GM18951 (cell line): Measurements from ENCODE around the gene TIMM23.
"Not testable (repeated sequence)": the region's sequence is repeated elsewhere in the genome, so short reads cannot be mapped to it uniquely, and the experiment has no call there.

Source experiments
- POLR2A ChIP-seq: IDR thresholded peaks from 4 replicates; pipeline ENCODE4 v1.6.1; 2011; ENCODE audit warnings: mild to moderate bottlenecking; ENCODE audit not compliant: insufficient read length, insufficient read depth; ENCODE audit errors: extremely low read depth
- in situ Hi-C: fragments of 300-500 bp; cut with MboI; formaldehyde crosslinking; loops from one replicate; pipeline ENCODE4 v1.12.0; 2022; ENCODE audit warnings: low sequenced_read_pairs, mixed read lengths, inconsistent platforms; ENCODE audit not compliant: unreplicated experiment

The TIMM23 gene

DNA sequence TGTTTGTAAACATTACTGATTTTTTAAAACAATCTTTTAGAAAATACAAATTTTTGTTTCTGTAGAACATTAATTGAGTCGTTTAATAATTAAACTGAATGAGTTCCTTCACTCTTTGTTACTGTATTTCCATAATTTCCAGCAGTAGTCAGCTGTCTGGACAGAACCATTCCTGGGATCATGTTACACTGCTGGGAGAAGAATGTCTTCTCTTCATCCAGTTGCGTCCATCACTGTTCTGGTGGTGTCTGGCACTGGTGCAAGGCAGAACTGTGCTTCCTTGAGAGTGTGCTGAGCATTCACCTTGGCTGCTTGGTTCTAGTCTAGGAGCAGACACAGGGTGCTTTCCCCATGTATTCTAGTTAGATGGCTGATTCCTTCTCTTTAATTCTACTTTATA, 12.2 kb downstream of the TIMM23 start:
- in situ Hi-C loops, result not testable (repeated sequence)

- in situ Hi-C loops, result not testable (repeated sequence)
Measured at GRCh38 chr10:45985590-45985989, 13.3 kb downstream of the TIMM23 start.

GRCh38 chr10:45997557-45997956, 25.3 kb downstream of the TIMM23 start:
- in situ Hi-C loops, result no loop called here
- no peak for TF ChIP-seq POLR2A

DNA sequence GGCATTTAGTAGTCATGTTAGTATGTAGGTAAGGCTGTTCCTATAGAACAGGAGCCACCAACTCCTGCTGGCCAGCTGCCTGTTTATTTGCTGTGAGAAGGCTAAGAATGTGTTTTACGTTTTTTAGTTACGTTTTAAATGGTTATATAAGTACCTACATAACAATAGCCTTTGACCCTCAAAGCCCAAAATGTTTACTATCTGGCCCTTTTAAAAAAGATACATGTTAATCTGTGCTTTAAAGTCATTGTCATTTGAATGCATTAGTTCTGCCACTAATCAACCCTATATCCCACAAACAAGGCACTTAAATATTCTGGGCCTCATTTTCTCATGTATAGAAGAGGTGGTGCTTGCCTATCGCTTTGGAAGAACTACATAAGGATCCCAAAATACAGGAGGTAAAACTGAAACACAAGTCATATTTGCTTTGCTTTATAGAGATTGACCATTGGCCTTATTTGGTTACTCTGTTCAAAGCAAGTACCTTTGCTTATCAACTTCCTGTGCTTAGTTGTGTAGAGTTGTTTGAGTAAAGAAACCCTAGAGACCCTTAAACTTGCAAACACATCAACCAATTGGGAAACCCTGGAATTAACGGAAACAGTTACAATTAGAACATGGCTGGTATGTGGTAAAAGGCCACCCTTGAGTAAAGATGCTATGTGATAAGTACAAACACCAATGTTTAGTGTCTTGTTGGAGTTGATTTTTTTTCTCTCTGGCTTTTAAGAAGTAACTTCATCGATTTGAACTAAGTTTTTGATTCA, 25.9 kb downstream of the TIMM23 start:
- in situ Hi-C loops, result no loop called here
- TF ChIP-seq POLR2A, result no peak

DNA sequence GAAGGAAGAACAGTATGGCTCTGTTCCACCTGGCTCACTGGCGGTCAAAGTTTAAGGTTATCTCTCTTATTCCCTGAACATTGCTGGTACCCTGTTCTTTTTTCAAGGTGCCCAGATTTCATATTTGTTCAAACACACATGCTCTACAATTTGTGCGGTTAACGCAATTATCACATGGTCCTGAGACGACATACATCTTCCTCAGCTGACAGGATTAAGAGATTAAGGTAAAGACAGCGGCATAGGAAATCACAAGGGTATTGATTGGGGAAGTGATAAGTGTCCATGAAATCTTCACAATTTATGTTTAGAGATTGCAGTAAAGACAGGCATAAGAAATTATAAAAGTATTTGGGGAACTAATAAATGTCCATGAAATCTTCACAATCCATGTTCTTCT, 27.7 kb downstream of the TIMM23 start:
- in situ Hi-C loops, result not testable (repeated sequence)

- TF ChIP-seq POLR2A, result no peak
- in situ Hi-C loops, result no loop called here
Measured at GRCh38 chr10:46000538-46000937, 28.2 kb downstream of the TIMM23 start.

DNA sequence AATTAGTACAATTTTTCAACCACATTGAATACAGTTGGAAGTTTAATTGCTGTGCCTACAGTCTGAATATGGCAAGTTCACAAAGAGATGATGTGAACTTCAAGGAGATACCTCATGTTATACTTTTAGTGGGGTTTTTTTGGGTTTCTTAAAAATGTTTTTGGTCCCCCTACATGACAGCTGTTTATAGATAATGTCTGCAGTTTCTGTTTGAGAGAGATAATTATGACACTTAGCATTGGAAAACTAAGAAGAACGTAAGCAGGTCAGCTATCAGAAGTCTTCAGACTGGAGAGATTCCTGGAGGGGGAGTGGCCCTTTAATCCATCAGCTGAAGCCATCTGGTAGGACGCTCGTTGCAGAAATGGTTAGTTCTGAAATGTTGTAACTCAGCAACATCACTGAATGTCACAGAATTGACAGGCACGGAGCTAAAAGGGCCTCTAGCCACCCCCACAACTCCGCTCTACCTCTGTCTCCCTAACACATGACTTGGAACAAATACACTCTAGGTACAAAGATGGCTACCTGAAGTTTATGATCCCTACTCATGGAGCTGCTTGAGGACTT, 29.0 kb downstream of the TIMM23 start:
- in situ Hi-C loops, result no loop called here
- no peak for TF ChIP-seq POLR2A

GRCh38 chr10:46002189-46002687, 29.9 kb downstream of the TIMM23 start:
- in situ Hi-C loops, result not testable (repeated sequence)

DNA sequence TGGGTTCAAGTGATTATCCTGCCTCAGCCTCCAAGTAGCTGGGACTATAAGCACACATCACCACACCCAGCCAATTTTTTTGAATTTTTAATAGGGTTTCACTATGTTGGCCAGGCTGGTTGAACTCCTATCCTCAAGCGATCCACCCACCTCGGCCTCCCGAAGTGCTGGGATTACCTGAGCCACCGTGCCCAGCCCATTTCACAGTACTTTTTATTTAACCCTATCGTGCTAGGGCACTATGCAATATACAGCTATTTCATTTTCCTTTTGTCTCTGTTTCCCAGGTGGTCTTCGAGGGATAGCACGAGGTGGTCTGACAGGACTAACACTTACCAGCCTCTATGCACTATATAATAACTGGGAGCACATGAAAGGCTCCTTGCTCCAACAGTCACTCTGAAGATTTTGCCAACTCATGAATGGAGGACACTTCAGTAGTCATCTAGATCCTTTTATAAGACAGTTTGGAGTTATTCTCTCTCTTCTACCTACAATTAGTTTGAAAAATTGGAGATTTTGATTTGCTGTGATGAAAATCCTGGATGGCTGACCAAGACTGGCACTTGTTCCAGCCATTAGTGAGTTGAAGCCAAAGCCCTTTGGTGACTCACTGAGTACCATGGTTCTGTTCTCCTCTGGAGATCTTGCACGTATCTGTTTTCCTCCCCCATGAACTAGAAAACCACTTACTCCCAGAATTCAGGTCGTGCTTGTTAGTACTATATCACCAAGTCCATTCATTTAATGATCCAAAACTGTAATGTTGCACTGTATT, 30.8 kb downstream of the TIMM23 start:
- no peak for TF ChIP-seq POLR2A
- in situ Hi-C loops, result no loop called here

DNA sequence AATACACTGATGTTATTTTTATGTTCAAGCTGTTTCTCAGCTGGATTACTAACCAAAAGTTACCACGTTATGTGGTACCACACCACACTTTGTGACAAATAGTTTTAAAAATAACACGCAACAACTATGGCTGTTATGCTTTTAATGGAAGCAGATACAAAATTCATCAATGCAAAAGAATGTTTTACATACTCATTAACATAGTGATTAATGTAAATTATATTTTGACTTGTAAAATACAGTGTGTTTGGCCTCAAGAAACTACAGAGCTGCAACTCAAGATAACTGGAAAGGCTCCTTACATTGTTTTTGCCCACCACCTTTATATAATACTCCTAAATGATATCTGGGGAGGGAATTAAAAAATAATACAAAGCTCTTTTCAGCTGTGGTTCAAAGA, 32.7 kb downstream of the TIMM23 start:
- in situ Hi-C loops, result no loop called here

DNA sequence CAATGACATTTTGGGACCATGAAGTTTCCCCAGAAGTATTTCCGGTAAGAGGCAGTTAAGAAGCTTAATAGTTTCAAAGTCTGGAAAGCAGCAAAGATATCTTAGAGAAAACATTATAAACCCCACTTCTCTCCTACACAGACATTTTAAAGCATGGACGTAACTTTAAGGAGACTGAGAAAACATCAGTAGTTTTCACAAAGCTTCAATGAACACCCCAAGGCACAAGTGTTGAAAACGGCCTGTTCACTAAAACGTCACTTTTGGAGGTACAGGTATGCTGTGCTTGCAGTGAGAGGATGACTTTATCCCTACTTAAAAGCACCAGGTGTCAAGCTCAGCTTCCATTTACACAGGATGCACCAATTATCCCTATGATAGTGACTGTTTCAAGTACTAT, 33.1 kb downstream of the TIMM23 start:
- TF ChIP-seq POLR2A, result no peak
- in situ Hi-C loops, result no loop called here

More for the DNA sequence above, 32.7 kb downstream of the TIMM23 start:
- no peak for TF ChIP-seq POLR2A

DNA sequence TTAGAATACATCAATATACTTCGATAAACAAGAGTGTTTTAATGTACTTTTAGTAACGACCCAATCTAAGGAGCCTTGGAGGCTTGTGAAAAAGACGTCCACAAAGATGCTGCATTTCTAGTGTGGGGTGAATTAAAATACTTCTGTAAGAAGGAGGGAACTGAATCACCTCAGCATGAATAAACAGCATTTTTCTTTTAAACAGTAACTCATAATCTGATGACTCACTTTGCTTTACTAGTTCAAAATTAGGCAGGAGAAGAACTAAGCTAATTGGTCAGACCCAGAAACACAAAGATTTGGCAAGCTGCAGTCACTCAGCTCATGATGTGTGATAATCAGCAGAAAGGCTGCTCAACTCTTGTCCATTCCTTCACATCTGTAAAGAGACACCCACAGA, 33.9 kb downstream of the TIMM23 start:
- in situ Hi-C loops, result no loop called here
- TF ChIP-seq POLR2A, result no peak

DNA sequence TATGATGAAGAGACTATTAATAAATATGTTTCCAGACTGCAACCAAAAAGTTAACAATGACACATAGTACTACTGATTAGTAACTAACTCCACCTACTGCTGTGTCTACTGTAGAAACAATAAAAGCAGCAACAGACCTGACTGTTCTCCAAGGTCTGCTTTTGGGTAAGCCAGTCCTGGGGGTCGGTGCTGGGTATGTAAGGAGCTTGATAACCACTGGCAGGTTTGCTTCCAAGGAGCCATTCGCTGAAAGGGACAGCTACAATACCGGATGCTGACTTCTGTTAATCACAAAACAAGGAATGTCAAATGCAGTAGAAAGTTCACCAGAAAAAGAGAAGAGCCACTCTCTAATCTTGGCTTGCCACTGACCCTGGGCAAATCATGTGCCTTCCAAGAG, 40.5 kb downstream of the TIMM23 start:
- in situ Hi-C loops, result no loop called here
- no peak for TF ChIP-seq POLR2A

DNA sequence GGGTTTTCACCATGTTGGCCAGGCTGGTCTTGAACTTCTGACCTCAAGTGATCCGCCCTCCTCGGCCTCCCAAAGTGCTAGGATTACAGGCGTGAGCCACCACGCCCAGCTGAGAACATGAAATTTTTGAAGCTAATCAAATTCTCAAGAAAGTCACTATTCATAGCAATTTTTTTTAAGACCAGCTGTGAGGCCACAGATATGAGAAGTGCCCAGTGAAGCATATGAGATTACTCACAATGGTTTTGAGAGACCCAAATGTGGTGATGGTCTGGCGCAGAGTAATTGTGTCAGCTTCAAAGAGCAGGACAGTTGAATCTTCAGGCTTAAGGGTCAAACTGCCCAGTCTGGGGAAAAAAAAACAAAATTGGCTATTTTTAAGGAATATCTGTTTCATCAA, 41.9 kb downstream of the TIMM23 start:
- TF ChIP-seq POLR2A, result no peak
- in situ Hi-C loops, result no loop called here
